Measurements from ENCODE around the gene USP7. TPM values are rescaled to one million over a fixed set of nuclear protein-coding genes. Genes with fewer than 3 reads are reported as not detected.
A peak's percentile ranks its signal among the peaks of the same experiment; 100 is the strongest.

Gene USP7
- total RNA-seq, 4 donors from 2014 or later: 125 to 139 (median 130) TPM

DNA sequence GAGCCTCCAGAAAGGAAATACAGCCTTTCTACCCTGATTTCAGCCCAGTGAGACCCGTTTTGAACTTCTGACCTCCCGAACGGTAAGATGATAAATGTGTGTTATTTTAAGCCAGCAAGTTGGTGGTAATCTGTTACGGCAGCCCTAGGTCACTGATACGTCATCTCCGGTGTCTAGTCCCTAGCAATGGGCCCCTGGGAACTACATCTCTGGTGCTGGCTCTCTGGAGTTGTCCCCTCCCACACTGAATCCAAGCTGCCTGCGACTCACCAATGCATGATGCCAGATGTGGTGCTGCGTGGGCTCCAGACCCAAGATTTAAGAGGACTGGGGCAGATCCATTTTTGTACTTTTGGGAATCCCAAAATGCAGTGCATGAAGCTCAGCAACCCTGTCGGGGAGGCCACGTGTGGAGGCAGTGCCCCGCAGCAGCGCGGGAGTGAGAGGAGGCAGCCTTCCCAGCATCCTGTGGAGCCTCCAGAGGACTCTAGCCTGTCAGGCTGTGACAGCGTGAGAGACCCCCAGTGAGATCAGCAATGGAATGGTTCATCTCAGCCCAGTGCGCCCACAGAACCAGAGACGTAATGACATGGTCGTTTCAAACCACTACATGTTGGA is 43.6 kb upstream of the USP7 start:
- no peaks in the 10 kb centered on the region for H3K9me3 ChIP-seq
- peaks cover 0 to 16% (median 6%) of the 10 kb centered on the region in 4 donors for H3K4me1 ChIP-seq
- no peak overlapping the region for H3K4me3 ChIP-seq
- no peaks in the 10 kb centered on the region for H3K27me3 ChIP-seq
- DNase-seq: no peak
- H3K36me3 ChIP-seq: no peaks in the 10 kb centered on the region
- TF ChIP-seq, protein P1, sequence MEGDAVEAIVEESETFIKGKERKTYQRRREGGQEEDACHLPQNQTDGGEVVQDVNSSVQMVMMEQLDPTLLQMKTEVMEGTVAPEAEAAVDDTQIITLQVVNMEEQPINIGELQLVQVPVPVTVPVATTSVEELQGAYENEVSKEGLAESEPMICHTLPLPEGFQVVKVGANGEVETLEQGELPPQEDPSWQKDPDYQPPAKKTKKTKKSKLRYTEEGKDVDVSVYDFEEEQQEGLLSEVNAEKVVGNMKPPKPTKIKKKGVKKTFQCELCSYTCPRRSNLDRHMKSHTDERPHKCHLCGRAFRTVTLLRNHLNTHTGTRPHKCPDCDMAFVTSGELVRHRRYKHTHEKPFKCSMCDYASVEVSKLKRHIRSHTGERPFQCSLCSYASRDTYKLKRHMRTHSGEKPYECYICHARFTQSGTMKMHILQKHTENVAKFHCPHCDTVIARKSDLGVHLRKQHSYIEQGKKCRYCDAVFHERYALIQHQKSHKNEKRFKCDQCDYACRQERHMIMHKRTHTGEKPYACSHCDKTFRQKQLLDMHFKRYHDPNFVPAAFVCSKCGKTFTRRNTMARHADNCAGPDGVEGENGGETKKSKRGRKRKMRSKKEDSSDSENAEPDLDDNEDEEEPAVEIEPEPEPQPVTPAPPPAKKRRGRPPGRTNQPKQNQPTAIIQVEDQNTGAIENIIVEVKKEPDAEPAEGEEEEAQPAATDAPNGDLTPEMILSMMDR (IDR thresholded peaks at IDR 0.05): no peak
- TF ChIP-seq POLR2A (IDR thresholded peaks at IDR 0.05): no peak
- no peak overlapping the region for H3K27ac ChIP-seq

GRCh38 chr16:9004183-9004582 is 40.5 kb upstream of the USP7 start:
- Histone ChIP-seq H3K4me3 (no peak overlapping the region), H3K36me3 (no peaks in the 10 kb centered on the region), H3K4me1 (peaks cover 0 to 16% (median 6%) of the 10 kb centered on the region in 4 donors), H3K9me3 (no peaks in the 10 kb centered on the region), H3K27ac (peak overlapping the region in 1 of 4 donors; percentile 55), H3K27me3 (no peaks in the 10 kb centered on the region)
- no peak for DNase-seq
- TF ChIP-seq POLR2A (IDR thresholded peaks at IDR 0.05): no peak
- TF ChIP-seq, protein P1 (IDR thresholded peaks at IDR 0.05): no peak

GRCh38 chr16:9003763-9004162 is 40.1 kb upstream of the USP7 start:
- TF ChIP-seq POLR2A (IDR thresholded peaks at IDR 0.05): no peak
- TF ChIP-seq, protein P1 (IDR thresholded peaks at IDR 0.05): no peak
- no peaks in the 10 kb centered on the region for H3K9me3 ChIP-seq
- no peaks in the 10 kb centered on the region for H3K36me3 ChIP-seq
- H3K4me1 ChIP-seq: peaks cover 0 to 12% (median 4%) of the 10 kb centered on the region in 4 donors
- H3K27ac ChIP-seq: peak overlapping the region in 1 of 4 donors; percentile 55
- no peak for DNase-seq
- no peaks in the 10 kb centered on the region for H3K27me3 ChIP-seq
- no peak overlapping the region for H3K4me3 ChIP-seq

GRCh38 chr16:9003322-9003721 is 39.6 kb upstream of the USP7 start:
- peak overlapping the region in 1 of 4 donors; percentile 55 for H3K27ac ChIP-seq
- peak in 2 of 3 donors; percentile 64 to 69 for DNase-seq
- TF ChIP-seq, protein P1 (IDR thresholded peaks at IDR 0.05): no peak
- peak in 1 of 2 donors; percentile 31 for TF ChIP-seq POLR2A (IDR thresholded peaks at IDR 0.05)

DNA sequence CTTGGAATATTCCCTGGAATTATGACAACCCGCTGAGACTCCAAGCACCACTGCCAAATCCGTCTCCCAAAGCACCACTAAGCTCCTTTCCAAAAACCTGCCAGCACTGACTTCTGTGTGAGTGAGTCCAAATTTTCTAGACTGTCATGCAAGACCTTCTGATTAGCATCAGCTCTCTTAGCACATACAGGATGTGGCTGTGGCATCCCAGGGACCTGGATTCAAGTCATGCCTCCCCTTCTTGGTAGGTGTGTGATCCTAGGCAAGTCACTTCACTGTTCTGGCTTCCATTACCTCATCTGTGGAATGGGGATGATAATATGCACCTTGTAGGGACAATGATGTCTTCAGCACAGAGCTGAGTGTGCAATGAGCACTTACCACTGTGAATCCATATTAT is 38.3 kb upstream of the USP7 start:
- Histone ChIP-seq H3K36me3 (no peaks in the 10 kb centered on the region), H3K4me3 (no peak overlapping the region), H3K9me3 (no peaks in the 10 kb centered on the region), H3K4me1 (peaks cover 0 to 8% (median 0%) of the 10 kb centered on the region in 4 donors), H3K27me3 (no peaks in the 10 kb centered on the region), H3K27ac (no peak overlapping the region)
- DNase-seq: no peak
- no peak for TF ChIP-seq POLR2A (IDR thresholded peaks at IDR 0.05)
- TF ChIP-seq, protein P1 (IDR thresholded peaks at IDR 0.05): no peak

More at GRCh38 chr16:9003322-9003721, 39.6 kb upstream of the USP7 start:
- H3K4me3 ChIP-seq: no peak overlapping the region
- peaks cover 0 to 8% (median under 1%) of the 10 kb centered on the region in 4 donors for H3K4me1 ChIP-seq
- no peaks in the 10 kb centered on the region for H3K36me3 ChIP-seq
- no peaks in the 10 kb centered on the region for H3K27me3 ChIP-seq
- H3K9me3 ChIP-seq: no peaks in the 10 kb centered on the region

All from Peyer's patch (tissue), 4 donors.